Neural cell (in vitro differentiated cells): ENCODE results near the gene CRIM1. TPM values are rescaled to one million over a fixed set of nuclear protein-coding genes. Genes with fewer than 3 reads are reported as not detected.

Experiments used
- H2AFZ ChIP-seq: fragments of 200-600, 300-800 bp; sonication (generic), shearing (Covaris generic); 2 replicates; pipeline ENCODE4 v1.6.0; 2014; ENCODE audit warnings: low read depth, mild to moderate bottlenecking, antibody characterized with exemption, low read length, moderate library complexity
- H3F3A ChIP-seq: fragments of 200-600 bp; shearing (Covaris generic); 2 replicates; pipeline ENCODE4 v1.6.1; 2016; ENCODE audit warnings: mild to moderate bottlenecking, moderate library complexity, mixed read lengths, antibody characterized with exemption, low read length; ENCODE audit not compliant: insufficient read depth, poor library complexity, severe bottlenecking
- H3K27ac ChIP-seq: fragments of 200-600, 300-800 bp; sonication (generic), shearing (Covaris generic); 2 replicates; pipeline ENCODE4 v1.5.1; 2014; ENCODE audit warnings: mild to moderate bottlenecking, low read length, moderate library complexity
- H3K27me3 ChIP-seq: fragments of 300-800, 200-600 bp; sonication (generic), shearing (Covaris generic); 2 replicates; pipeline ENCODE4 v1.6.0; 2014; ENCODE audit warnings: mild to moderate bottlenecking, low read depth, low read length, moderate library complexity; ENCODE audit not compliant: insufficient read depth
- H3K36me3 ChIP-seq: fragments of 300-800, 200-600 bp; sonication (generic), shearing (Covaris generic); 2 replicates; pipeline ENCODE4 v1.5.1; 2014; ENCODE audit warnings: mild to moderate bottlenecking, antibody characterized with exemption, low read length, moderate library complexity; ENCODE audit not compliant: insufficient read depth
- H3K4me2 ChIP-seq: fragments of 300-800, 200-600 bp; sonication (generic), shearing (Covaris generic); 2 replicates; pipeline ENCODE4 v1.6.0; 2014; ENCODE audit warnings: mild to moderate bottlenecking, low read length
- H3K4me3 ChIP-seq: fragments of 300-800, 200-600 bp; sonication (generic), shearing (Covaris generic); 2 replicates; pipeline ENCODE4 v1.5.1; 2014; ENCODE audit warnings: mild to moderate bottlenecking, low read length, moderate library complexity
- H3K79me2 ChIP-seq: fragments of 200-600 bp; shearing (Covaris generic); replicated peaks from 2 replicates; pipeline ENCODE4 v1.6.0; 2014; ENCODE audit warnings: mild to moderate bottlenecking, low read length, moderate library complexity; ENCODE audit not compliant: insufficient read depth
- H3K9ac ChIP-seq: fragments of 300-800, 200-600 bp; sonication (generic), shearing (Covaris generic); 2 replicates; pipeline ENCODE4 v1.6.1; 2016; ENCODE audit warnings: mild to moderate bottlenecking, low read length, mixed read lengths
- H3K9me2 ChIP-seq: fragments of 200-600 bp; shearing (Covaris generic); 2 replicates; pipeline ENCODE4 v1.6.1; 2016; ENCODE audit warnings: mild to moderate bottlenecking, low read length, mixed read lengths; ENCODE audit not compliant: insufficient read depth
- H3K9me3 ChIP-seq: fragments of 200-600, 300-800 bp; sonication (generic), shearing (Covaris generic); 2 replicates; pipeline ENCODE4 v1.6.1; 2016; ENCODE audit warnings: mild to moderate bottlenecking, mixed run types, low read length, moderate library complexity, mixed read lengths
- H4K20me1 ChIP-seq: fragments of 200-600 bp; shearing (Covaris generic); 2 replicates; pipeline ENCODE4 v1.6.1; 2016; ENCODE audit warnings: mild to moderate bottlenecking, mixed run types; ENCODE audit not compliant: insufficient read depth
- CTCF ChIP-seq: fragments of 450-650 bp; IDR thresholded peaks from 2 replicates; pipeline ENCODE4 v1.5.1; 2014; ENCODE audit warnings: antibody characterized with exemption, mild to moderate bottlenecking, moderate library complexity; ENCODE audit not compliant: poor library complexity, severe bottlenecking
- EP300 ChIP-seq: fragments of 450-650 bp; conservative IDR thresholded peaks from 2 replicates; pipeline ENCODE4 v1.6.1; 2014; ENCODE audit warnings: antibody characterized with exemption, mild to moderate bottlenecking, moderate library complexity; ENCODE audit not compliant: poor library complexity, severe bottlenecking
- EZH2 ChIP-seq: fragments of 200-600, 300-800 bp; shearing (Covaris generic), sonication (generic); IDR thresholded peaks from 2 replicates; pipeline ENCODE4 v1.6.1; 2014; ENCODE audit warnings: antibody characterized with exemption, low read length, borderline replicate concordance, mild to moderate bottlenecking; ENCODE audit not compliant: insufficient read depth, poor library complexity, severe bottlenecking
- MXI1 ChIP-seq: fragments of 450-650 bp; conservative IDR thresholded peaks from 2 replicates; pipeline ENCODE4 v1.6.1; 2014; ENCODE audit warnings: antibody characterized with exemption, mild to moderate bottlenecking; ENCODE audit not compliant: poor library complexity, severe bottlenecking
- POLR2AphosphoS5 ChIP-seq: IDR thresholded peaks from 2 replicates; pipeline ENCODE4 v1.6.1; 2012
- RAD21 ChIP-seq: fragments of 450-650 bp; conservative IDR thresholded peaks from 2 replicates; pipeline ENCODE4 v1.6.1; 2014; ENCODE audit warnings: antibody characterized with exemption, mild to moderate bottlenecking, moderate library complexity
- REST ChIP-seq: IDR thresholded peaks from 2 replicates; pipeline ENCODE4 v1.6.1; 2012; ENCODE audit warnings: borderline replicate concordance
- SMC3 ChIP-seq: fragments of 450-650 bp; conservative IDR thresholded peaks from 2 replicates; pipeline ENCODE4 v1.6.1; 2014; ENCODE audit warnings: antibody characterized with exemption, mild to moderate bottlenecking, moderate library complexity; ENCODE audit not compliant: poor library complexity
- TAF1 ChIP-seq: IDR thresholded peaks from 2 replicates; pipeline ENCODE4 v1.6.1; 2012; ENCODE audit warnings: low read depth
- polyA plus RNA-seq: library from polyadenylated mRNA; depleted of rRNA; stranded (reverse); fragments of >200 nt; gene quantifications from 2 replicates; pipeline ENCODE4 v1.2.3, GENCODE V29; 2014

CRIM1 gene
- polyA plus RNA-seq, 1 donor from 2014 or later, result 6.7 TPM

GRCh38 chr2:36406296-36406695, 50.7 kb downstream of the CRIM1 start:
- H3K9me2 ChIP-seq, result no peaks in the 10 kb centered on the region
- H3K27me3 ChIP-seq, result no peaks in the 10 kb centered on the region
- TF ChIP-seq EP300 (no peak), EZH2 (no peak), TAF1 (no peak), REST (no peak), MXI1 (no peak), RAD21 (no peak), CTCF (no peak), SMC3 (no peak), POLR2AphosphoS5 (no peak)
- no peak overlapping the region for H3K9ac ChIP-seq
- no peak overlapping the region for H3K4me2 ChIP-seq
- no peak overlapping the region for H2AFZ ChIP-seq
- no peaks in the 10 kb centered on the region for H4K20me1 ChIP-seq
- no peaks in the 10 kb centered on the region for H3K79me2 ChIP-seq
- H3K4me3 ChIP-seq, result no peak overlapping the region
- H3F3A ChIP-seq, result no peaks in the 10 kb centered on the region
- no peaks in the 10 kb centered on the region for H3K9me3 ChIP-seq
- H3K36me3 ChIP-seq, result no peaks in the 10 kb centered on the region
- H3K27ac ChIP-seq, result no peak overlapping the region

DNA sequence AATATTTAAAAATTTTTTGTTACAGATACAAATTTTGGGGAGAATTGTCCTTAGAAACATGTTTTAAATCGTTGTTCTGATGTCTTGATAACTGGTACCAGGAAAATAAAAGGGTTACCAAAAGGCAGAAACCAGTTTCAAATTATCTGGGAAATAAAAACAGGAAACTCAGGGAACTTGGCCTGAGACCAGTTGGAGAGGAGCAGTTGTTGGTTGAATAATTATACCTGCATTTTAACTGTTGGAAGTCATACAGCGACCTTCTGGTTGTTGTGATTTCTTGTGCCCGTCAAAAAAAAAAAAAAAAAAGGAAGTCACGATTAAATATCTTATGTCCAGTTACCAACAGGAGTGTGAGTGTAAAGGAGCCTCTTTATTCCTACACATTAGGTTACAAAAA, 51.8 kb downstream of the CRIM1 start:
- Histone ChIP-seq H3K36me3 (no peaks in the 10 kb centered on the region), H3K9me2 (no peaks in the 10 kb centered on the region), H3K9ac (no peak overlapping the region), H4K20me1 (no peaks in the 10 kb centered on the region), H3F3A (no peaks in the 10 kb centered on the region), H3K4me3 (no peak overlapping the region), H3K27me3 (no peaks in the 10 kb centered on the region), H3K79me2 (no peaks in the 10 kb centered on the region), H3K9me3 (no peaks in the 10 kb centered on the region), H2AFZ (no peak overlapping the region), H3K4me2 (no peak overlapping the region), H3K27ac (no peak overlapping the region)
- TF ChIP-seq EZH2, result no peak
- no peak for TF ChIP-seq CTCF
- TF ChIP-seq POLR2AphosphoS5, result no peak
- no peak for TF ChIP-seq RAD21
- TF ChIP-seq MXI1, result no peak
- no peak for TF ChIP-seq EP300
